CD4-positive, CD25-positive, alpha-beta regulatory T cell (primary cell): ENCODE results near the gene ANKFN1. TPM values are rescaled to one million over a fixed set of nuclear protein-coding genes. Genes with fewer than 3 reads are reported as not detected.
"Not testable (repeated sequence)": the region's sequence is repeated elsewhere in the genome, so short reads cannot be mapped to it uniquely, and the experiment has no call there.

Source experiments
- ATAC-seq, 2 donors: fragments of 150-1000 bp; cut with Tn5 transposase; one replicate each; pipeline ENCODE4 v1.10.0; 2021; ENCODE audit warnings: low read depth in 2 of 2, moderate number of reproducible peaks in 2 of 2, moderate library complexity in 1 of 2
- DNase-seq, 3 donors: peaks; one replicate each; pipeline versions ENCODE4 v3.0.0 to v3.0.0-alpha.2; 2012 to 2022; ENCODE audit warnings: mixed read lengths in 1 of 3
- H3K27ac ChIP-seq: one replicate; pipeline ENCODE4 v1.7.0; 2013; ENCODE audit warnings: mild to moderate bottlenecking, low read length; ENCODE audit not compliant: insufficient read depth, poor library complexity, severe bottlenecking
- H3K27me3 ChIP-seq: one replicate; pipeline ENCODE4 v1.7.0; 2013; ENCODE audit warnings: low read length; ENCODE audit not compliant: control insufficient read depth, insufficient read depth
- H3K36me3 ChIP-seq: one replicate; pipeline ENCODE4 v1.7.0; 2013; ENCODE audit warnings: mild to moderate bottlenecking, low read length, moderate library complexity; ENCODE audit not compliant: control insufficient read depth, insufficient read depth
- H3K4me1 ChIP-seq: 2 replicates; pipeline ENCODE4 v1.7.0; 2013; ENCODE audit warnings: mild to moderate bottlenecking, low read length; ENCODE audit not compliant: insufficient read depth, control insufficient read depth, poor library complexity, severe bottlenecking
- H3K4me3 ChIP-seq: one replicate; pipeline ENCODE4 v1.7.0; 2013; ENCODE audit warnings: low read depth, mild to moderate bottlenecking, low read length, moderate library complexity
- H3K9me3 ChIP-seq, 2 experiments: 1 replicate in 1 of 2; 2 replicates in 1 of 2; pipeline ENCODE4 v1.7.0; 2013; ENCODE audit warnings: low read length in 2 of 2, mild to moderate bottlenecking in 1 of 2, moderate library complexity in 1 of 2; ENCODE audit not compliant: control insufficient read depth in 2 of 2
- H3K27ac Mint-ChIP-seq, 3 donors: one replicate each; pipeline ENCODE4 v1.8.0; 2020 to 2022; ENCODE audit warnings: mild to moderate bottlenecking in 3 of 3, mixed read lengths in 3 of 3, moderate library complexity in 2 of 3
- H3K27me3 Mint-ChIP-seq: one replicate; pipeline ENCODE4 v1.8.0; 2022; ENCODE audit warnings: mild to moderate bottlenecking, mixed read lengths
- H3K36me3 Mint-ChIP-seq: one replicate; pipeline ENCODE4 v1.8.0; 2020; ENCODE audit warnings: mixed read lengths
- H3K4me1 Mint-ChIP-seq, 4 donors: one replicate each; pipeline ENCODE4 v1.8.0; 2020 to 2022; ENCODE audit warnings: mixed read lengths in 4 of 4, mild to moderate bottlenecking in 1 of 4
- H3K4me3 Mint-ChIP-seq, 4 donors: one replicate each; pipeline ENCODE4 v1.8.0; 2020 to 2022; ENCODE audit warnings: mild to moderate bottlenecking in 4 of 4, mixed read lengths in 4 of 4, moderate library complexity in 3 of 4
- H3K9me3 Mint-ChIP-seq, 7 donors: one replicate each; pipeline ENCODE4 v1.8.0; 2020 to 2022; ENCODE audit warnings: mixed read lengths in 7 of 7, mild to moderate bottlenecking in 3 of 7, moderate library complexity in 2 of 7
- polyA plus RNA-seq, 4 donors: library from polyadenylated mRNA; unstranded; fragments of 300-500 nt; fragmentation: Illumina TruSeq; gene quantifications; one replicate each; pipeline ENCODE4 v1.2.3, GENCODE V29; 2021
- total RNA-seq: library from RNA; stranded (reverse); gene quantifications from one replicate; pipeline ENCODE4 v1.2.3, GENCODE V29; 2022

The ANKFN1 gene
- total and polyA plus RNA-seq, 5 donors from 2014 or later = not detected

DNA sequence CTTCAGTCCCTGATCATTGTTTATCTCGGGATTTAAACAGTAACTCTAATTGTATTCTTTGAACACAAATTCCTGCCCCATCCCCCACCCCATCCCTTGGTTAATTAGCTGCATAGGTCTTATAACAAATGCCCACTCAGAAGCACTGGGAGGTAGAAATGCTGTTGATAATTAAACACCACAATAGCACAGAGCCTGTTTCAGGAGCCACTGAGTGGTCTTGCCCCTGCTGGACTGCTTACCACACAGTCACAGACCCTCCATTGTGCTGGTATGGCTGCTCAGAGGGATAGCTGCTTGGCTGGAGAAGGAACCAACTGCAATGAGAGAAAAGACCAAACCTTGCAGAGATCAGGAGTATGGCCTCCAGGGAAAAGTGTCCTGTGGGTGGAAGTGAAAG is 214.1 kb downstream of the ANKFN1 start:
- H3K9me3 ChIP-seq = no peaks in the 10 kb centered on the region
- no peak overlapping the region for H3K27ac Mint-ChIP-seq
- H3K4me3 Mint-ChIP-seq = no peak overlapping the region
- DNase-seq (no peak), ATAC-seq (no peak)
- H3K27me3 ChIP-seq = no peaks in the 10 kb centered on the region
- H3K27me3 Mint-ChIP-seq = peaks cover 5% of the 10 kb centered on the region
- no peak overlapping the region for H3K4me3 ChIP-seq
- H3K36me3 Mint-ChIP-seq = no peaks in the 10 kb centered on the region
- H3K9me3 Mint-ChIP-seq = peaks cover 0 to 3% (median 0%) of the 10 kb centered on the region in 7 donors
- H3K4me1 ChIP-seq = no peaks in the 10 kb centered on the region
- H3K27ac ChIP-seq = no peak overlapping the region
- H3K36me3 ChIP-seq = no peaks in the 10 kb centered on the region
- no peaks in the 10 kb centered on the region for H3K4me1 Mint-ChIP-seq

DNA sequence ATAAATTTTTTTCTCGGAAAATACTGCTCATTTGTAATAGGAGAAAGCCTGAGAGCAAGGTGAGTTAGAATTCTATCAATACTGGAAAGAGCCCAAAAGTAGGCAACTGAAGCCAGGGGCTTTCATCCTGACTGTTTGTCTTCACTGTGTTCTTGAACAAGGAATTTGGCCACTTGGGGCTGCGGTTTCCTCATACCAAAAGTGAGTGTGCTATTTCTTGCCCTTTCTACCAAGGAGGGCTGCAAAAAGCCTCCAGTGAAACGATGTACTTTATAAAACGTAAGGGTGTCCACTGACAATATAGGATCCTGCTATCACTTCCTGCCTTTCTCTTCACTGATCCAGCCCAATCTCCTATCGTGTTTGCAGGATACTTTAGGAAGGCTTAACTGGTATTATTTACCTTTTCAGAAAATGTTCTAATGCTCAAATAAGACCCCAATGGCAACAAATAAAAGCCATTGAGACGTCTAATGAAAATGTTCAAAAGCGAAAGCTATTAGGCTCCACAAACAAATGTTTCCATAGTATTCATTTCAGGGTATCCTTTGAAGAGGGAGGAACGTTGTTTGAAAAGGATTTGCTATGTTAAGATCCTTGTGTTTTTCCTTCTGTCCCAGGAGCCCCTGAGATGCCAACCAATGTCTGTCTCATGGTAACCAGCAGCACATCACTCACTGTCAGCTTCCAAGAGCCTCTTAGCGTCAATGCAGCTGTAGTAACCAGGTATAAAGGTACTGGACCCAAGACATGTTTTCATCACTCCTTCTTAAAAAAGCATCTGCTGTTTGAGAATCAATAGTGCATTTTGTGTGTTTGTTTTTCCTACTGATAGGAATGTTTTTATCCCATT is 220.9 kb downstream of the ANKFN1 start:
- Histone ChIP-seq H3K36me3 (no peaks in the 10 kb centered on the region), H3K27me3 (no peaks in the 10 kb centered on the region), H3K27ac (no peak overlapping the region), H3K4me1 (no peaks in the 10 kb centered on the region), H3K4me3 (no peak overlapping the region), H3K9me3 (no peaks in the 10 kb centered on the region)
- no peak for DNase-seq
- no peaks in the 10 kb centered on the region for H3K36me3 Mint-ChIP-seq
- H3K4me1 Mint-ChIP-seq = no peaks in the 10 kb centered on the region
- H3K9me3 Mint-ChIP-seq = no peaks in the 10 kb centered on the region
- ATAC-seq = no peak
- no peak overlapping the region for H3K4me3 Mint-ChIP-seq
- H3K27me3 Mint-ChIP-seq = no peaks in the 10 kb centered on the region
- no peak overlapping the region for H3K27ac Mint-ChIP-seq

DNA sequence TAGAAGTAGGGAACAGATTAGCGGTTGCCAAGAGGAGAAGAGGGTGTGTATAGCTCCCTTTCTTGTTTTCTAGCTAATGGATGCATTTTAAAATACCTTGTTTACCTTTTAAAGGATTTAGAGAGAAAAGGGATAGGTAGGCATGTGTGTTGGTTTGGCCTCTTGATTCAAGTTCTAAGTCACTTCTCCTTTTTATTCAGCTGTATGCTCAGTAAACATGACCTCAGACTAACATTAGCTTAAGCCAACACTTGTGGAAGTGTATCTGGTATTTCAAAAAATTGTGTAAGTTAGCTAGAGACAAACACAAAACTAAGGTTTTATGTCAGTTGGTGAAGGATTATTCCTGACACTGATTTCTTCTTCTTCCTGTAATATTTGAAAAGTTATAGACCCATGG is 236.1 kb downstream of the ANKFN1 start:
- DNase-seq (no peak), ATAC-seq (no peak)
- Histone ChIP-seq H3K27me3 (no peaks in the 10 kb centered on the region), H3K4me3 (no peak overlapping the region), H3K27ac (no peak overlapping the region), H3K4me1 (no peaks in the 10 kb centered on the region), H3K9me3 (peaks cover 0 to 4% of the 10 kb centered on the region in 2 experiments), H3K36me3 (no peaks in the 10 kb centered on the region)
- Mint-ChIP-seq H3K4me1 (no peaks in the 10 kb centered on the region), H3K9me3 (peaks cover 0 to 9% (median 3%) of the 10 kb centered on the region in 7 donors), H3K36me3 (no peaks in the 10 kb centered on the region), H3K27me3 (peaks cover 10% of the 10 kb centered on the region), H3K4me3 (no peak overlapping the region), H3K27ac (no peak overlapping the region)

DNA sequence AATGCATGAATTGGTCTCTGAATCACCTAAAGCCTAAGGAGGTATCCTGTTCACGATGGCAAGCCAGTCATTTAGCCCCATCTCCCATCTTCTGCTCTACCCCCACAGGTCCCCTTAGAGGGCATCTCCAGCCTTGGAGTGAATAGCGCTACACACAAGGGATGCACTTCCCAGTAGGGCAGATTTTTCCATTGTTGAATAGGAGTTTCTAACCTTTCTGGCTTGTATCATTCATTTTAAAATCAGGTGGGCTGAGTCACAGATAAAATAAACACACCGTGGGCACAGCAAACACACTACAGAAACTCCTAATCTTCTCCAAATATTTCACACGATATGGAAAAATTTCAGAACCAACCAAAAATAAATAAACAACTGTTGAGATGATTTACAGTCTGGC is 239.0 kb downstream of the ANKFN1 start:
- H3K36me3 ChIP-seq = no peaks in the 10 kb centered on the region
- no peak overlapping the region for H3K27ac Mint-ChIP-seq
- H3K9me3 ChIP-seq = peaks cover 0 to 4% of the 10 kb centered on the region in 2 experiments
- DNase-seq (no peak), ATAC-seq (no peak)
- H3K4me3 Mint-ChIP-seq = no peak overlapping the region
- H3K27me3 ChIP-seq = no peaks in the 10 kb centered on the region
- no peaks in the 10 kb centered on the region for H3K36me3 Mint-ChIP-seq
- H3K27me3 Mint-ChIP-seq = peaks cover 10% of the 10 kb centered on the region
- peaks cover 0 to 9% (median 3%) of the 10 kb centered on the region in 7 donors for H3K9me3 Mint-ChIP-seq
- H3K27ac ChIP-seq = no peak overlapping the region
- no peaks in the 10 kb centered on the region for H3K4me1 Mint-ChIP-seq
- H3K4me3 ChIP-seq = no peak overlapping the region
- H3K4me1 ChIP-seq = no peaks in the 10 kb centered on the region

DNA sequence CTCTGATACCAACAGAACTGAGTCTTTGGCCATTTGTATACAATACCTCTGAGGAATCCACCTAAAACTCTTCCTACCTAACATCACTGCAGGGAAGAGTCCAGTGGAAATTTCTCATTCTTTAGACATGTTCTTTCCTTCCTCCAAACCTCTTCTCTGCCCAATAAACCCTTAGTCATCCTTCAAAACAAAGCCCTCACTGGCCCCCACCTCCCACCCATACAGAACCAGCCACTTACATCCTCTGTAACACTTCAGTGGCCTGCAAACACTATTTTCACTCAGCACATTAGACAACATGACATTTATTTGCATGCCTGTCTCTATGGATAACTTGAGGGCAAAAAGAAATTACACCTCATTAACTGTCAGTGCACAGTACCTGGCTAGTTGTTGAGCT is 239.9 kb downstream of the ANKFN1 start:
- Mint-ChIP-seq H3K27ac (no peak overlapping the region), H3K9me3 (peaks cover 0 to 7% (median under 1%) of the 10 kb centered on the region in 7 donors), H3K27me3 (peaks cover 5% of the 10 kb centered on the region), H3K4me3 (no peak overlapping the region), H3K36me3 (no peaks in the 10 kb centered on the region), H3K4me1 (no peaks in the 10 kb centered on the region)
- Histone ChIP-seq H3K27ac (no peak overlapping the region), H3K36me3 (no peaks in the 10 kb centered on the region), H3K4me1 (no peaks in the 10 kb centered on the region), H3K4me3 (no peak overlapping the region), H3K27me3 (no peaks in the 10 kb centered on the region), H3K9me3 (peaks cover 0 to 4% of the 10 kb centered on the region in 2 experiments)
- ATAC-seq (no peak), DNase-seq (no peak)

DNA sequence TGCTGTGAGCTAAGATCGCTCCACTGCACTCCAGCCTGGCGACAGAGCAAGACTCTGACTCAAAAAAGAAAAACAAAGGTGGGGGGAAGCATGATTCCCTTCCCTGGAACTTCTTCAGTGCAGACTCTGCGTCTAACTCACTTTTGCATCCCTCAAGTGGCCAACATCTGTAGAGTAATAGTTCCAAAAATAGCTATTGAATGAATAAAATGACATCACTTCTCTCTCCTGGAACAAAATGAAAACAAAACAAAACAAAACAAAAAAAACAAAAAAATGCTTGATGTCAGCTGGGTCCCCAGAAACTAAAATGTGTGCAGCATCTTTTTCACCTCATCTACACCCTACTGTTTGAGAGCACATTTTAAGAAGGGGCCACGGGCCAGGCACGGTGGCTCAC is 242.5 kb downstream of the ANKFN1 start:
- H3K36me3 Mint-ChIP-seq = no peaks in the 10 kb centered on the region
- H3K4me3 ChIP-seq = no peak overlapping the region
- no peaks in the 10 kb centered on the region for H3K9me3 ChIP-seq
- no peak for DNase-seq
- H3K4me1 ChIP-seq = no peaks in the 10 kb centered on the region
- no peaks in the 10 kb centered on the region for H3K4me1 Mint-ChIP-seq
- H3K27me3 Mint-ChIP-seq = no peaks in the 10 kb centered on the region
- no peak overlapping the region for H3K27ac ChIP-seq
- H3K27ac Mint-ChIP-seq = no peak overlapping the region
- ATAC-seq = no peak
- H3K9me3 Mint-ChIP-seq = peaks cover 0 to 4% (median 0%) of the 10 kb centered on the region in 7 donors
- H3K36me3 ChIP-seq = no peaks in the 10 kb centered on the region
- H3K27me3 ChIP-seq = no peaks in the 10 kb centered on the region
- no peak overlapping the region for H3K4me3 Mint-ChIP-seq

DNA sequence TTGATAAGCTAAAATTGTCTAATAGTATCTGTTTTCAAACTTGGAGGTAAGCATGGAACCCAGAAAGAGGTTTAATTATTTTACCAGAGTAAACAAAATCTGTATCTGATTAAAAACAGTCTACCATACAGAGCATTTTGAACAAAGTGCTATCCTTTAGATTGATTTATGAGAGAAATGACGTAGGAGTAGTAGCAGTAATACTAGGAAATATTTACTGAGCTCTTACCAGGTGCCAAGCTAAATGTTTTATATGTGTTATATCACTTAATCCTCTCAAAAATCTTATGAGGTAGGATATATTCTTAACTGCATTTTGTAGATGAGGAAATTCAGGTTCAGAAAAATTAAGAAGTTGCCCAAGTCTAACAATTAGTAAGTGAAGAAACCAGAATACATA is 253.8 kb downstream of the ANKFN1 start:
- no peaks in the 10 kb centered on the region for H3K4me1 Mint-ChIP-seq
- H3K36me3 Mint-ChIP-seq = no peaks in the 10 kb centered on the region
- peaks cover 0 to 8% (median 1%) of the 10 kb centered on the region in 7 donors for H3K9me3 Mint-ChIP-seq
- Histone ChIP-seq H3K4me1 (no peaks in the 10 kb centered on the region), H3K27me3 (peaks cover 3% of the 10 kb centered on the region), H3K4me3 (no peak overlapping the region), H3K9me3 (no peaks in the 10 kb centered on the region), H3K36me3 (no peaks in the 10 kb centered on the region), H3K27ac (no peak overlapping the region)
- DNase-seq (no peak), ATAC-seq (no peak)
- H3K27me3 Mint-ChIP-seq = peaks cover 14% of the 10 kb centered on the region
- no peak overlapping the region for H3K4me3 Mint-ChIP-seq
- no peak overlapping the region for H3K27ac Mint-ChIP-seq

DNA sequence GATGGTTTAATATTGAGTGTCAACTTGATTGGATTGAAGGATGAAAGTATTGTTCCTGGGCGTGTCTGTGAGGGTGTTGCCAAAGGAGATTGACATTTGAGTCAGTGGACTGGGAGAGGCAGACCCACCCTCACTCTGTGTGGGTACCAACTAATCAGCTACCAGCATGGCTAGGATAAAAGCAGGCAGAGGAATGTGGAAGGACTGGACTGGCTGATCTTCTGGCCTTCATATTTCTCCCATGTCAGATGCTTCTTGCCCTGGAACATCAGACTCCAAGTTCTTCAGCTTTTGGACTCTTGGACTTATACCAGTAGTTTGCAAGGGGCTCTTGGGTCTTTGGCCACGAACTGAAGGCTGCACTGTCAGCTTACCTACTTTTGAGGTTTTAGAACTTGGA is 259.1 kb downstream of the ANKFN1 start:
- not testable (repeated sequence) for H3K4me3 Mint-ChIP-seq, ATAC-seq, H3K4me1 Mint-ChIP-seq, H3K36me3 ChIP-seq, H3K36me3 Mint-ChIP-seq, H3K27me3 ChIP-seq, H3K27me3 Mint-ChIP-seq, H3K4me1 ChIP-seq, H3K27ac ChIP-seq, DNase-seq, H3K9me3 ChIP-seq, H3K4me3 ChIP-seq, H3K27ac Mint-ChIP-seq
- H3K9me3 Mint-ChIP-seq = peaks cover 0 to 16% (median 4%) of the 10 kb centered on the region in 7 donors
